CD8-positive, alpha-beta memory T cell (primary cell): ENCODE measurements around the gene CAB39L. TPM values are rescaled to one million over a fixed set of nuclear protein-coding genes. Genes with fewer than 3 reads are reported as not detected.

Experiments
- CTCF ChIA-PET: fragments of 350-600 bp; sonication (Branson Sonifier 250); formaldehyde crosslinking; loops from one replicate; lab custom pipeline; 2021; ENCODE audit warnings: antibody characterized with exemption; lab: Charles Lee
- POLR2A ChIA-PET: fragments of 350-600 bp; sonication (Branson Sonifier 250); formaldehyde crosslinking; loops from one replicate; lab custom pipeline; 2021; ENCODE audit warnings: antibody characterized with exemption; lab: Charles Lee
- DNase-seq, 5 donors: peaks; one replicate each; pipeline versions ENCODE4 v3.0.0 to v3.0.0-alpha.2; 2020 to 2022; ENCODE audit warnings: mixed read lengths in 1 of 5
- H3K27ac ChIP-seq: one replicate; pipeline ENCODE4 v1.7.0; 2013; ENCODE audit warnings: low read depth, mild to moderate bottlenecking, low read length, moderate library complexity
- H3K27me3 ChIP-seq: 2 replicates; pipeline ENCODE4 v1.7.0; 2013; ENCODE audit warnings: low read length, mild to moderate bottlenecking; ENCODE audit not compliant: insufficient read depth, poor library complexity, severe bottlenecking
- H3K36me3 ChIP-seq: 2 replicates; pipeline ENCODE4 v1.7.0; 2013; ENCODE audit warnings: mild to moderate bottlenecking, low read length, moderate library complexity; ENCODE audit not compliant: insufficient read depth
- H3K4me1 ChIP-seq: 2 replicates; pipeline ENCODE4 v1.7.0; 2013; ENCODE audit warnings: mild to moderate bottlenecking, low read length, moderate library complexity; ENCODE audit not compliant: insufficient read depth
- H3K4me3 ChIP-seq: 2 replicates; pipeline ENCODE4 v1.7.0; 2013; ENCODE audit warnings: mild to moderate bottlenecking, low read length
- H3K9me3 ChIP-seq: 2 replicates; pipeline ENCODE4 v1.7.0; 2013; ENCODE audit warnings: mild to moderate bottlenecking, low read length
- H3K27ac Mint-ChIP-seq, 8 donors: one replicate each; pipeline ENCODE4 v1.8.0; 2020 to 2021; ENCODE audit warnings: mixed read lengths in 8 of 8, mild to moderate bottlenecking in 6 of 8, inconsistent platforms in 3 of 8, moderate library complexity in 3 of 8
- H3K27me3 Mint-ChIP-seq, 2 donors: one replicate each; pipeline ENCODE4 v1.8.0; 2020 to 2021; ENCODE audit warnings: mixed read lengths in 2 of 2, mild to moderate bottlenecking in 1 of 2, moderate library complexity in 1 of 2
- H3K36me3 Mint-ChIP-seq, 3 donors: one replicate each; pipeline ENCODE4 v1.8.0; 2020 to 2021; ENCODE audit warnings: mixed read lengths in 3 of 3, inconsistent platforms in 1 of 3, mild to moderate bottlenecking in 1 of 3
- H3K4me1 Mint-ChIP-seq, 3 donors: one replicate each; pipeline ENCODE4 v1.8.0; 2020 to 2021; ENCODE audit warnings: mixed read lengths in 3 of 3, inconsistent platforms in 1 of 3, mild to moderate bottlenecking in 1 of 3
- H3K4me3 Mint-ChIP-seq, 7 donors: one replicate each; pipeline ENCODE4 v1.8.0; 2020 to 2021; ENCODE audit warnings: mixed read lengths in 7 of 7, mild to moderate bottlenecking in 6 of 7, moderate library complexity in 4 of 7, inconsistent platforms in 2 of 7
- H3K9me3 Mint-ChIP-seq, 5 donors: one replicate each; pipeline ENCODE4 v1.8.0; 2020 to 2022; ENCODE audit warnings: mixed read lengths in 5 of 5, mild to moderate bottlenecking in 3 of 5, moderate library complexity in 2 of 5, inconsistent platforms in 1 of 5
- polyA plus RNA-seq: library from polyadenylated mRNA; unstranded; fragments of 300-500 nt; fragmentation: Illumina TruSeq; gene quantifications from one replicate; pipeline ENCODE4 v1.2.3, GENCODE V29; 2021
- total RNA-seq, 2 experiments: library from RNA; stranded (reverse); gene quantifications; one replicate each; pipeline ENCODE4 v1.2.3, GENCODE V29; 2021

CAB39L gene
- total and polyA plus RNA-seq, 3 experiments from 2014 or later: 4.7 to 7.4 (median 5.8) TPM

DNA sequence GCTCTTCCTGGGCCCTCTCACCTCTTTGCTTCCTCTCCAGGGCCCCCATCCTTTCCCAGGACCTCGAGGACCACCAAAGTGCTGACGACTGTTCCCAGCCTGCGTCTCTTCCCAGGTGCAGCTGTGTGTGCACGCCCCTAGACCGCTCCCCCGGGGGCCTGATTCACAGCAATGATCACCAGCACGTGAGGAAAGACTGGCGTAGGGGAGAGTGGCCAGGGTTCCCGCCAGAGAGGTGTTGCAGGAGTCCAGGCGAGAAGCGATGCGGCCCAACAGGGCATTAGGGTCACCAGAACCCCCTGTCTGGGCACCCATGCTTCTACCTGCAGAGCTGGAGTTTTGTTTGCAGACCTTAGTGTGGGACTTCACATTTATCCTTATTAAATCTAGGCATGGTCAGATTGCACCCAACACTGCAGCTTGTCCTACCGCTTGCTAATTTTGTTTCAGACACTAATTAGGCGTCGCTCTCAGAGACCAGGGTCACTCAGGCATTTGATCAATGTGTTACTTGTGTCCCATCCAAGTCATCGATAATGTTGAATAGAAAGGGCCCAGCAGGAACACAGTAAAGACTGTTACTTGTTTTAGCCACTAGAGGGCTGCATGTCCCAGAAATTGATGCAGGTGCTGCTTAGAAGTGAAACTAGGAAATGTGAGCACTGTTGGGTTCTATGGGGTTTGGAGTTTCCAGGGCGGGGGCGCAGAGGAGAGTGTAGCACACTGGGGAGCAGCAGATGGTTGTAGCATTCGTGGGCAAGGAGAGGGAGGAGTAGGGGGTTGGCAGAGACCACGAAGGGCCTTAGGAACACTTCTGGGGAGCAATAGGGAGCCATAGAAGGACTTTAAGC is 142.9 kb downstream of the CAB39L start:
- H3K27me3 Mint-ChIP-seq: no peaks in the 10 kb centered on the region
- Histone ChIP-seq H3K4me1 (peaks cover 6% of the 10 kb centered on the region), H3K27me3 (no peaks in the 10 kb centered on the region), H3K36me3 (no peaks in the 10 kb centered on the region), H3K27ac (no peak overlapping the region), H3K9me3 (no peaks in the 10 kb centered on the region), H3K4me3 (peak overlapping the region; percentile 53)
- H3K9me3 Mint-ChIP-seq: no peaks in the 10 kb centered on the region
- H3K36me3 Mint-ChIP-seq: peaks cover 0 to 2% (median 0%) of the 10 kb centered on the region in 3 donors
- peak; percentile 42 to 74 (median 69) for DNase-seq
- ChIA-PET CTCF (interaction anchor here (0.8 to 6.1 kb wide), 5 partner anchors 10 to 312 kb away, joined by 3 to 67 read pairs (median 4); partner anchors contain the start of gene RCBTB1), POLR2A (no interaction called here)
- H3K27ac Mint-ChIP-seq: peak overlapping the region in 7 of 8 donors; percentile 55 to 92 (median 81)
- peaks cover 4 to 12% (median 6%) of the 10 kb centered on the region in 3 donors for H3K4me1 Mint-ChIP-seq
- peak overlapping the region; percentile 3 to 93 (median 80) for H3K4me3 Mint-ChIP-seq

DNA sequence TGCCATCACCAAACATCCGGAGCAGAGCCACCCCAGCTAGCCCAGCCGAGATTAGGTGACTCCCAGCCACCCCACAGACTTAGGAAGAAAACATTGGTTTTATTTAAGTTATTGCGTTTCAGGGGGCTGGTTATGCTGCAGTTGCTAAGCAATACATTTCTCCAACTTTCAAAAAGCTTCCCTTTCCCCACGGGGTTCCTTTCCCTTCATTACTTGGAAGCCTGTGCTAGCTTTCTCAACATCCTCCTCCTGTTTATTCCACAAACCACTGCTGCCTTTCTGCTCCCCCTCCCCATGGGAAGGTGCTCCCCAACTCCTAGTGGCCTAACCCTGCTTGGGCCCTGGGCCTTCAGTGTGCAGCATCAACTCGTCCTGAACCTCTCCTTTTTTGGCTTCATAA is 143.6 kb downstream of the CAB39L start:
- Mint-ChIP-seq H3K27ac (peak overlapping the region in 1 of 8 donors; percentile 34), H3K27me3 (no peaks in the 10 kb centered on the region), H3K4me3 (no peak overlapping the region), H3K36me3 (peaks cover 2 to 5% (median 3%) of the 10 kb centered on the region in 3 donors), H3K4me1 (peaks cover 4 to 12% (median 6%) of the 10 kb centered on the region in 3 donors), H3K9me3 (no peaks in the 10 kb centered on the region)
- H3K9me3 ChIP-seq: no peaks in the 10 kb centered on the region
- no peaks in the 10 kb centered on the region for H3K36me3 ChIP-seq
- H3K4me1 ChIP-seq: peaks cover 6% of the 10 kb centered on the region
- ChIA-PET POLR2A (no interaction called here), CTCF (interaction anchor here (0.8 to 6.1 kb wide), 5 partner anchors 10 to 312 kb away, joined by 3 to 67 read pairs (median 4); partner anchors contain the start of gene RCBTB1)
- H3K27ac ChIP-seq: no peak overlapping the region
- H3K4me3 ChIP-seq: no peak overlapping the region
- DNase-seq: no peak
- H3K27me3 ChIP-seq: no peaks in the 10 kb centered on the region

DNA sequence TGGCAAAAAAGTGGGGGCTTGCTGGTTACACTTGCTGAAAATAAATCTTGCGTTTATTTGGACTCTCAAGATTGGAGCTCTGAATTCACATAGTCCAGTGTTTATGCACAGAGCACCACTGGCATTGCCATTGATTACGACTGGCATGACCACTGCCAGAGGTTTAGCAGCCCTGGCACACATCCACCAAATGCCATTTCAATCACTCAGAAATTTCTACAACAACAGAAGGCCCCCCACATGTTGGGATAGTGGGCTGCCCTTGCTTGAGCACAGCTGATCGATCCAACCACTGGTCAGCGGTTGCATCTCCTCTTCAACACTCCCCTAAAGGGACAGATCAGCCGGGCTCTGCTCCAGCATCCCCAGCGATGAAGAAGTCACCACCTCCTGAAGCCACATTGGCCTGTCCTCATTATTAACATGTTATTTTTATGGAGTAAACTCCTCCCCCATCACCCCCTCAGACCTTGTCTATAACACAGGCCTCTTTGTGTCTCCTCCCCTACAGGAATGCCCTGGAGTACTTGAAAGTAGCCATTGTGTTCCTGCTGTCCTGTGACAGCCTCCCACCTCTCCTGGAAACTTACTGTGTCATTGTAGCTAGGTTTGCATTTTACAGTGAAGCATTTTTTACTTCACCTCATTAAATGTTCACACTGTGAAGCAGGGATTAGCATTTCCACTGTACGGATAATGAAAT is 144.8 kb downstream of the CAB39L start:
- Histone ChIP-seq H3K9me3 (no peaks in the 10 kb centered on the region), H3K4me3 (no peak overlapping the region), H3K27me3 (no peaks in the 10 kb centered on the region), H3K36me3 (no peaks in the 10 kb centered on the region), H3K27ac (no peak overlapping the region), H3K4me1 (peaks cover 6% of the 10 kb centered on the region)
- DNase-seq: no peak
- POLR2A ChIA-PET: no interaction called here
- Mint-ChIP-seq H3K4me3 (no peak overlapping the region), H3K27ac (peak overlapping the region in 1 of 8 donors; percentile 12), H3K4me1 (peaks cover 4 to 12% (median 6%) of the 10 kb centered on the region in 3 donors), H3K27me3 (no peaks in the 10 kb centered on the region), H3K9me3 (no peaks in the 10 kb centered on the region), H3K36me3 (peaks cover 3 to 8% (median 3%) of the 10 kb centered on the region in 3 donors)
- CTCF ChIA-PET: interaction anchor here (6.1 kb wide), 1 partner anchor 307 kb away, joined by 67 read pairs; no protein-coding TSS in a partner anchor

DNA sequence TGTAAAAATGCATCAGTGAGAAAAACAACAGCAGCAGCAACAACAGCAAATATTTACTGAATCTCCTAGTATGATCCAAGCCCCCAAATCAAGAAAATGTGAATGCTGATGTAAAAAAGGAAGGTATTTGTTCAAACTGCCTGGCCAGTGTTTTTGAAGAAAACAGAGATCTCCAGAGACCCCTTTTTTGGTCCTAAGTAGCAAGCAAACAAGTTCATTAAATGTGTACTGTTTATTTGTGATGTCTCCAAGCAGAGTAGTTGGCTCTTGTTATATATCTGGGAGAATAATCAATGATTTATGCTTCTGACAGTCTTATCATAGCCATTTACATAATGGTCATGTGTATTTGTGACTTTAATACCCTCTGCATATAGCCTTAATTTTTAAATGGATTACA is 145.4 kb downstream of the CAB39L start:
- H3K4me1 Mint-ChIP-seq: peaks cover 4 to 12% (median 6%) of the 10 kb centered on the region in 3 donors
- DNase-seq: no peak
- H3K4me3 Mint-ChIP-seq: no peak overlapping the region
- Histone ChIP-seq H3K4me1 (peaks cover 6% of the 10 kb centered on the region), H3K9me3 (no peaks in the 10 kb centered on the region), H3K4me3 (no peak overlapping the region), H3K27me3 (no peaks in the 10 kb centered on the region), H3K36me3 (no peaks in the 10 kb centered on the region), H3K27ac (no peak overlapping the region)
- peaks cover 3 to 9% (median 5%) of the 10 kb centered on the region in 3 donors for H3K36me3 Mint-ChIP-seq
- peak overlapping the region in 1 of 8 donors; percentile 62 for H3K27ac Mint-ChIP-seq
- ChIA-PET POLR2A (no interaction called here), CTCF (interaction anchor here (6.1 kb wide), 1 partner anchor 307 kb away, joined by 67 read pairs; no protein-coding TSS in a partner anchor)
- no peaks in the 10 kb centered on the region for H3K27me3 Mint-ChIP-seq
- H3K9me3 Mint-ChIP-seq: no peaks in the 10 kb centered on the region

DNA sequence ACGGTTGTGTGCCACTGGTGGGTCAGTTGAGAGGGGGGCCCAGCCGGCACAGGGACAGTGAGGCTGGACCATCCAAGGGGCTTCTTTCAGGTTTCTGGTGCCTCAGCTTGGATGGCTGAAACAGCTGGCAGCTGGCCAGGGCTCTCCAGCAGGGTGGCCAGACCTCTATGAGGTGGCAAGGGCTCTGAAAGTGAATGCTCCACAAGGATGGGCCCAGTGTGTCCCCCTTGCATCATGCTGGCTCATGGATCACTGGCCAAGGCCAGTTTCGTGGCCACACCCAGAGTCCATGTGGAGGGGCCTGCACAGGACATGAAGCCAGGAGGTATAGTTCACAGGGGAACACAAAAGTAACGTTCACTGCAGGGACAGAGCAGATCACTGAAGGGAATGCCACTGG is 146.5 kb downstream of the CAB39L start:
- Histone ChIP-seq H3K4me3 (no peak overlapping the region), H3K9me3 (no peaks in the 10 kb centered on the region), H3K27me3 (no peaks in the 10 kb centered on the region), H3K4me1 (peaks cover 6% of the 10 kb centered on the region), H3K36me3 (no peaks in the 10 kb centered on the region), H3K27ac (no peak overlapping the region)
- Mint-ChIP-seq H3K27ac (peak overlapping the region in 1 of 8 donors; percentile 26), H3K4me3 (no peak overlapping the region), H3K4me1 (peaks cover 8 to 17% (median 11%) of the 10 kb centered on the region in 3 donors), H3K36me3 (peaks cover 3 to 18% (median 11%) of the 10 kb centered on the region in 3 donors), H3K27me3 (no peaks in the 10 kb centered on the region), H3K9me3 (no peaks in the 10 kb centered on the region)
- no peak for DNase-seq
- CTCF ChIA-PET: interaction anchor here (1.1 kb wide), 1 partner anchor 25 kb away, joined by 4 read pairs; no protein-coding TSS in a partner anchor
- POLR2A ChIA-PET: no interaction called here

DNA sequence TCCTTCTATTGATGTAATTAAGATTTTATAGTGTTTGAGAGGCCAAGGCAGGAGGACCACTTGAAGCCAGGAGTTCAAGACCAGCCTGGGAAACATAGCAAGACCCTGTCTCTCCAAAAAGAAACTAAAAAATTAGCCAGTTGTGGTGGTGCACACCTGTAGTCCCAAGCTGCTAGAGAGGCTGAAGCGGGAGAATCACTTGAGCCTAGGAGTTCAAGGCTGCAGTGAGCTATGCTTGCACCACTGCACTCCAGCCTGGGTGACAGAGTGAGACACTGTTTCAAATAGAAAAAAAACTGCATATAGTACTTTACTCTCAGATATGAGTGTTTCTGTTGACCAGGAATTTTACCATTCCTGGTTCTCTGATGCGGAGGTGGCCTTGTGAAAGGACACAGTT is 147.2 kb downstream of the CAB39L start:
- peaks cover 3 to 23% (median 11%) of the 10 kb centered on the region in 3 donors for H3K36me3 Mint-ChIP-seq
- ChIA-PET CTCF (interaction anchor here (1.1 to 2.9 kb wide), 2 partner anchors 26 to 311 kb away, joined by 4 to 18 read pairs; no protein-coding TSS in a partner anchor), POLR2A (no interaction called here)
- peaks cover 4% of the 10 kb centered on the region for H3K4me1 ChIP-seq
- H3K4me1 Mint-ChIP-seq: peaks cover 10 to 13% (median 11%) of the 10 kb centered on the region in 3 donors
- H3K4me3 Mint-ChIP-seq: no peak overlapping the region
- no peak for DNase-seq
- H3K27me3 Mint-ChIP-seq: no peaks in the 10 kb centered on the region
- no peaks in the 10 kb centered on the region for H3K27me3 ChIP-seq
- no peaks in the 10 kb centered on the region for H3K9me3 ChIP-seq
- H3K27ac Mint-ChIP-seq: no peak overlapping the region
- no peaks in the 10 kb centered on the region for H3K9me3 Mint-ChIP-seq
- H3K27ac ChIP-seq: no peak overlapping the region
- no peak overlapping the region for H3K4me3 ChIP-seq
- no peaks in the 10 kb centered on the region for H3K36me3 ChIP-seq

DNA sequence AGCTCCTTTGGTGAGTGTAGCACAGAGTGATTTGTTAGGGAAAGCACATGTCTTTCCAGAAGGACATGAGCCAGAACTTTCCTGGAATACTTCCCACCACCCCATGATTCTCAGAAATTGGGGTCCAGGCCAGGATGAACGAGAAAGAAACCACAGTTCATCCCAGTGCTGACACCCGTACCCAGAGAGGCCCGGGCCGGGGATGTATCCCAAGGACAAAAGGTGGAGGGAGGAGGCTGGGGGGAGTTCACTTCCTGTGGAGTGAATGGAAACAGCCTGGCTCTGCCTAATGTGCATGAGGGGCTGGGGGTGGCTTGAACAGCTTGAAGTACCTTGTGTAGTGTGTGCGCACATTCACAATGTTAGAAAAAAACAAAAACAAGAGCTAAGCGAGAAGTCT is 148.6 kb downstream of the CAB39L start:
- POLR2A ChIA-PET: no interaction called here
- peak overlapping the region in 2 of 8 donors; percentile 5 to 58 for H3K27ac Mint-ChIP-seq

More for the DNA sequence above, 148.6 kb downstream of the CAB39L start:
- CTCF ChIA-PET: interaction anchor here (0.8 to 2.9 kb wide), 5 partner anchors 10 to 314 kb away, joined by 3 to 18 read pairs (median 4); no protein-coding TSS in a partner anchor
- Histone ChIP-seq H3K36me3 (no peaks in the 10 kb centered on the region), H3K27me3 (no peaks in the 10 kb centered on the region), H3K4me1 (no peaks in the 10 kb centered on the region), H3K27ac (no peak overlapping the region), H3K4me3 (no peak overlapping the region), H3K9me3 (no peaks in the 10 kb centered on the region)
- Mint-ChIP-seq H3K27me3 (no peaks in the 10 kb centered on the region), H3K4me3 (no peak overlapping the region), H3K36me3 (peaks cover 3 to 28% (median 20%) of the 10 kb centered on the region in 3 donors), H3K9me3 (no peaks in the 10 kb centered on the region), H3K4me1 (peaks cover 5 to 8% (median 6%) of the 10 kb centered on the region in 3 donors)
- DNase-seq: no peak
